Activated CD4-positive, CD25-positive, alpha-beta regulatory T cell treated with anti-CD3 and anti-CD28 coated beads, Interleukin-2, amount 50 U/mL, for 16 hours (primary cell): ENCODE data around the gene LMO1.

Experiments used
- DNase-seq: peaks from one replicate; pipeline ENCODE4 v3.0.0-alpha.2; 2020; ENCODE audit warnings: low read depth, low spot score

LMO1 gene

GRCh38 chr11:8227156-8228152 lies 36.2 kb downstream of the LMO1 start:
- no peak for DNase-seq

GRCh38 chr11:8225589-8226036 lies 38.1 kb downstream of the LMO1 start:
- DNase-seq, result peak; percentile 53

GRCh38 chr11:8224711-8225110 lies 39.0 kb downstream of the LMO1 start:
- DNase-seq, result no peak

- no peak for DNase-seq
These were observed 39.5 kb downstream of the LMO1 start for GRCh38 chr11:8224161-8224591.

GRCh38 chr11:8223513-8223900 lies 40.2 kb downstream of the LMO1 start:
- no peak for DNase-seq

- no peak for DNase-seq
These were observed 40.7 kb downstream of the LMO1 start for GRCh38 chr11:8222820-8223512.

- no peak for DNase-seq
These were observed 41.7 kb downstream of the LMO1 start for GRCh38 chr11:8221917-8222495.

- DNase-seq, result no peak
These were observed 42.5 kb downstream of the LMO1 start for GRCh38 chr11:8221046-8221723.

DNA sequence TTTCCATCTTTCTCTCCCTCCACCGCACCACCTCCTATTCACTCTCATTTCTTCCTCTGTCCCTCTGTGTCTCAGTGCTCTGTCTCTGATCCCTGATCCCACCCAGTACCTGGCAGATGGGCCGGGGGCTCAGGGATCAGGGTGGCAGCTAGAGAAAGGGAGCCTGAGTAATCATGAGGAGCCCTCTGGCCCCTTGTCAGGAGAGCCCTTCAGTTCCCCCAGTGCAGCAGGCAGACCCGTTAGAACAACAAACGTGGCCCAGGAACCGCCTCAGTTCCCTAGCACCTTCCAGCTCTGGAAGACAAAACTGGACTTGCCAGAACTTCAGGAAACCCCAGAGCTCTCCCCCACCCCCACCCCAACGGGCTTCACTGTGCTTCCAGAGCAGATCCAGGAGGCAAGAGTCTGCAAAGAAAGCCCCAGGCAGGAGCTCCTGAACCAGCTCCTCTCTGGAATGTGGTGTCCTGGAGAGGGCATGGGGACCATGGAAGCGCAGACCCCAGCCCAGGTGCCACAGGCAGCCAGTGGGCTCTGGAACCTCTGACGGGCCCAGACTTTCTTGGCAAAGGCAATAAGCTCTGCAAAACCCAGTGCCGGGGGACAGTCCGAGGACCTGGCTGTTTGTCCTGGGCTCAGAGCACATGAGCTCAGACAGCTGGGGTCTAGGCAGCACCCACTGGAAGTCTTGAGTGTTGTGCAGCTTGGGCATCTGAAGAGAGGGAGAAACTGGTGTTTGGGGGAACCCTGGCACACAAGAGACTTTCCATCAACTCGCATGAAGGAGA lies 43.2 kb downstream of the LMO1 start:
- DNase-seq, result no peak

DNA sequence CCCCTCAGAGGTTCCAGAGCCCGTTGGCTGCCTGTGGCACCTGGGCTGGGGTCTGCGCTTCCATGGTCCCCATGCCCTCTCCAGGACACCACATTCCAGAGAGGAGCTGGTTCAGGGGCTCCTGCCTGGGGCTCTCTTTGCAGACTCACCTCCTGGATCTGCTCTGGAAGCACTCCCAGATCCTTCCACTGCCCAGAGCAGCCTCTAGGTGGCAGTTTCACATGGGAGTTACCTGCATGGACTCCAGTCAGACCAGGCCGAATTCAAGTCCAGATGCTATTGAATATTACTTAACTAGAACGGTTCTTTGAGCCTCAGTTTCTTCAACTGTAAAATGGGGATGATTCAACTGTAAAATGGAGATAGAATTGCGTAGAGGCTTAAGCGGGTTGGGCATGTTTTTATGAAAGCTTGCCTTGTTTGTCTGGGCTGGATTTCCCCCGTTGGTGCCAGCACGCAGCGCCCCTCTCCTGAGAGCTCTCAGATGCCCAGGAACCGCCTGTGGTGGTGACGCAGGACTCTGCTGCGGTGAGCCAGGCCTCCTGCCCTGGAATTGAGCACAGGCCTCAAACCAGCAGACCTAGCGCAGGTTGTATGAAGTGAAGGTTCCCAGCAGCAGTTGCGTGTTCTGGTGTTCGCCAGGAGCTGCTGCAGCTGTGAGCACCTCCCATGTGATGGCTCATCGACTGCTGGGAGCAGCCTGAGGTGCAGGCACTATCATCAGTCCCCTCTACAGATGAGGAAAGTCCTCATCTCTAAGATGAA lies 44.2 kb downstream of the LMO1 start:
- DNase-seq, result no peak

DNA sequence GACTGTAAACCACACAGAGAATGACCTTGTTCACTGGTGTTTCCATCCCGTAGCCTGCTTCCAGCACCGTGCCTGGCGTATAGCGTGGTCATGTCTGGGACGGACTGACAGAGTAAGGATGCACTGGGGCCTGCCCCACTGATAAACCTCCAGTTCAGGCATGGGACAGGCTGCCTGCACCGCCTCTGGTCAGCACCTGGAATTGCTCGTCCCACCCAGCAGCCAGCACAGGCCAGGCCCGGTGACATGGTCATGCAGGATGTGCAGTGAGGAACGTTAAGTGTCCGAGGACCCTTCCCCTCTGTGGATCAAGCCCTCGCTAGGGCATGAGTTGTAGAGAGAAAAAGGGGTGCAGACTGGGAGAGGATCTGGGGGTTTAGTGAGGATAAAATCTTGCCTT lies 44.8 kb downstream of the LMO1 start:
- no peak for DNase-seq

DNA sequence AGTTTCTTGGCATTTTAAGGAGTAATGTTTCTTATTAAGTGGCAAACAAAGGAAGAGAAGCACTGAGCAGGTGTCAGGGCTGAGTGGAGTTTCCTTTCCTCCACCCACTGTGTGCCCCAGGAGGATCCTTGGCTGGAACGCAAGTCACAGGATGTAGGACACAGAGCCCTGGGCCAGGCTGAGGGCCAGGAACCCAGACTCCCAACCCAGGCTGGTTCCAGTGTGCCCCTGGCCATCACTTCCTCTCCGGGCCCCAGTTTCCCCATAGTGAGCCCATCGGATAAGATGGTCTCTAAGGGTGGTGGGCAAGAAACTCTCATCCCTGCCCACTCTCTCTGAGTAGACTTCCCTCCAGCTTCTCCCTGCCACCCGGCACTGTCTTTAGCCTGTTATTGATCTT lies 45.3 kb downstream of the LMO1 start:
- DNase-seq, result no peak

- DNase-seq, result no peak
These were observed 45.8 kb downstream of the LMO1 start for GRCh38 chr11:8217926-8218325.

DNA sequence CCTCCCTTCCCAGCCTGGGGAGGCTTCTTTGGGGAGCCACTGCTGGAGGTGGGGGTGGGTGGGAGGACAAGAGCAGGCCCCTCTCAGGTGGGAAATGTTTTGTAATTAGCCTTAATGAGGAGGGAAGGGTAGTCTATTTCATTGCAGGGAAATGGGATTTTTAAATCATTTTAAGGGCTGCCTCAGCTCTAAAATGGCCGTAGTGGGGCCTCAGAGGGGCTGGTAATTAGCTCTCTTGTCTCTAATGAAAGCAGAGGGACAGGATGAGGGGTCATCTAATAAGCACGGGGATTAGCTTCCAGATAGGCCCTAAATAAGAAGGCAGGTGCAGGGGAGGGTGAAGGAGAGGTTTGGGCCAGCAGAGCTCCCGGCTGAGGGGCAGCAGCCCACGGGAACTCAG lies 46.5 kb downstream of the LMO1 start:
- no peak for DNase-seq

GRCh38 chr11:8213376-8213775 lies 50.3 kb downstream of the LMO1 start:
- no peak for DNase-seq

DNA sequence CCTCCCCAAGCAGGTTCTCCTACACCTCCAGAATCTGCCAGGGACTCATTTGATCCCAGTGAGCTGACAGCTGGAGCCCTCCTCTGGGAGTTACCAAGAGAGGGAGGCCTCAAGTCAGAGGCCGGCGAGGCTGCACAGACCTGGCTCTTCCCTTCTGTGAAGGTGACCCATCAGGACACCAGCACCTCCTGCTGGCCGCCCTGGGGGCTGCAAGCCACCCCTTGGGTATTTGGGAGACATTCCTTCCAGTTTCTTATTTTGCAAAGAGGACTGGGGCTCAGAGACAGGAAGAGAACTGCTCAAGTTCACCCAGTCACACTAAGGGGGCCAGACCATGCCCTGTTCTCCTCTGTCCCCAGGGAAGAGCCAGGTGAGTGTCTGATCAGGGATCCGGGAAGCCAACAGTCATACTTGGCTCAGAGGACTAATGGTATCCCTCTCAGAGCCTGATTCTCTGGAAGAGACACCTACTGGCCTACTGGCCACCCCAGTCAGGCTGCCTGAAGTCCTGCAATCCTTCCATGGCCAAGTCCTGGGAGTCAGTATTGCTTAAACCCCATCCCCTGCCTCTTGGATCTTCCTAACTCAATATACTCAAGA lies 54.4 kb downstream of the LMO1 start:
- DNase-seq, result no peak

DNA sequence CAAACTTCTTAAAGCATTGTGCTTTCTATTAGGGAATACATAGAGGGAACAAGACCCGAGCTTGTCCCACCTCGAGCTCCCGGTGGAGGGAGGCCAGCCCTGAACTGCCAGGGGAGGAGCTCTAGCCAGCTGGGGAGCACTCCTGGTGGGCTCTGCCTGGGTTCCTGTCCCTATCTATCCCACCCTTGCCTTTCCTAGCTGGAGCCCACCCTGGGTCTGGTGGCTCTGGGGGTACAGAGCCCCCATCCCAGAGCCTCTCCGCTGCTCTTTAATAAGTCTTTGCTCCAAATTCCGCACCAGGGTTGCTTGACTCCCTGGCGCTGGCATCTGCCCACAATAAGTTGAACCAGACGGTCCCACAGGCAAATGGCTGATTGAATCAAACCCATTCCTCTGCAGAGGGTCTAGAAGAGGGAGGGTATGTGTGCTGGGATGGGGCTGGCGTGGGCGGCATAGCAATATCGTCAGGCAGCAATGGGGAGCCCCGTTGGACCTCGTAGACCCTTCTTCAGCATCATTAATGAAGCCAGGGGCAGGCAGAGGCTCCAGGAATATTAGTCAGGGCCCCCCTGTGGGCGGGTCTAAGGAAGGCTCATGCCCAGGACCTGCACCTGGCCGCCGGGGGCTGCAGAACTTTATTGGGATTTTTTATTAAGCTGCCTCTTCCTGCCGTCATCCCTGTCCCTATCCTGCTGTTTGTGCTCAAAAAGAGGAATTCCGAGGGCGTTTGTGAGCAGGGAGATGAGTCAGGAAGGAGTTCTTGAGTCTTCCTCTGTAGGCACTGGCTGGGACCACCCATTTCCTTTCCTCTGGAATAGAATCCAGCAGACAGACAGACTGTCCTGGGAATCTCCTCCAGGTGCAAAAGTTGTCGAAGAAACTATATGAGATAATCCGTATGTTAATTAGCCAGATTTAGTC lies 56.3 kb downstream of the LMO1 start:
- no peak for DNase-seq

DNA sequence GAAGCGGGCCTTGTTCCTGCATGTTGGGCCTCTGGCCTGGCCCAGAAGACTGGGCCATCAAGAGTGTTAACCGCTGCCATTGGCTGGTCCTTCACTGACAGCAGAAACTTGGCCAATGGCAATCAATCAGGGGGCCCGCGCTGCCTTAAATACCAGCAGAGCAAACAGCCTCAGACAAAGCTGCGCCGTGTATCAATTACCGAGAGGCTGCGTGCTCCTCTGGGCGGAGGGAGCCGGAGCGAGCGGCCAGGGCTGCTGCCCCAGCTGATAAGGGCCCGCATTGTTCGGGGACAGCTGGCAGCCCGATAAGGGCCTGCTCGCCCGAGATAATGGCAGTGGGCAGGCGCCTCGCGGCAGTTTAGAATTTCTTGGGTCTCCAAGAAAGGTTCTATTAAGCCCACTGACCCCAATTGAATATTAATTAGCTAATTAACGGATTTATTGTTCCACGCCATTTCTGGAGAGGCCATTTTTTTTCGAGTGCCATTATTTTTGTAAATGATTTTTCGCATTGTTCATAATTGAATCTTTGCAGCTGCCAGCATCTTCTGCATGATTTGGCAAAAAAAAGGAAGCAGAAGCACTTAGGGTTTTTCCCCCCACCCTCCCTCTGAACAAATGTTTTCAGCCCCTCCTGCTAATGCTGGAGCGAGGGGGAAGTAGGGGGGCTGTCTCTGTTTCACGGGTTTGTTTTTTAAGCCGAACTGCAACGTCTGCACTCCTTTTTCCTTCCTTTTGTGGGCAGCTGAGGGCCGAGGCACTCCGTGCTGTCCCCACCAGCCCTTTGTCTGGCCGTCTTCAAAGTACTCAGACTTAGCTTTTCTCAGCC lies 57.2 kb downstream of the LMO1 start:
- no peak for DNase-seq
